Forelimb muscle (tissue), 1 donor: Measurements from ENCODE around the gene SIRT3. TPM values are rescaled to one million over a fixed set of nuclear protein-coding genes. Genes with fewer than 3 reads are reported as not detected.

Experiments used
- DNase-seq: peaks from one replicate; pipeline ENCODE4 v3.0.0-alpha.2; 2013; ENCODE audit warnings: low read depth
- polyA plus RNA-seq: library from polyadenylated mRNA; unstranded; fragments of 120-200 nt; gene quantifications from one replicate; pipeline ENCODE4 v1.2.1, GENCODE V29; 2013; ENCODE audit not compliant: insufficient read length

Gene SIRT3
- polyA plus RNA-seq: 24.4 TPM

- peak; percentile 46 for DNase-seq
These were observed at the start of gene SIRT3 for GRCh38 chr11:235997-236773. Gene SIRT3, minus strand, starts transcription at chr11:236342. Its CDS starts 14 bp downstream, at chr11:236328.

DNA sequence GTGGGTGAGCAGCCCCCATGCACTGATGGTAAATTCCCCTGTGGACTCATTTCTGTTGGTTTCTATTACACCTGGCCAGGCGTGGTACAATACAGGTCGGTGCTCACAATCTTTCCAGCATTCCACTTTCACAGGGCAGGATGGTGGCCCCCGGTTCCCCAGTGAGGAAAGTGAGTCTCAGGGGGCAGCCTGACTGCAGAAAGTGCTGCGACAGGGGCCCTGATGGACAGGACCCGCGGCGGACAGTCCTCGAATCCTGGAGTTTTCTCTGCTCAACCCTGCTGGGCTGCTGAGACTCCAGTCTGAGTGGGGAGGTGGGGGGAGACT, 49.7 kb upstream of the SIRT3 start:
- DNase-seq: no peak

DNA sequence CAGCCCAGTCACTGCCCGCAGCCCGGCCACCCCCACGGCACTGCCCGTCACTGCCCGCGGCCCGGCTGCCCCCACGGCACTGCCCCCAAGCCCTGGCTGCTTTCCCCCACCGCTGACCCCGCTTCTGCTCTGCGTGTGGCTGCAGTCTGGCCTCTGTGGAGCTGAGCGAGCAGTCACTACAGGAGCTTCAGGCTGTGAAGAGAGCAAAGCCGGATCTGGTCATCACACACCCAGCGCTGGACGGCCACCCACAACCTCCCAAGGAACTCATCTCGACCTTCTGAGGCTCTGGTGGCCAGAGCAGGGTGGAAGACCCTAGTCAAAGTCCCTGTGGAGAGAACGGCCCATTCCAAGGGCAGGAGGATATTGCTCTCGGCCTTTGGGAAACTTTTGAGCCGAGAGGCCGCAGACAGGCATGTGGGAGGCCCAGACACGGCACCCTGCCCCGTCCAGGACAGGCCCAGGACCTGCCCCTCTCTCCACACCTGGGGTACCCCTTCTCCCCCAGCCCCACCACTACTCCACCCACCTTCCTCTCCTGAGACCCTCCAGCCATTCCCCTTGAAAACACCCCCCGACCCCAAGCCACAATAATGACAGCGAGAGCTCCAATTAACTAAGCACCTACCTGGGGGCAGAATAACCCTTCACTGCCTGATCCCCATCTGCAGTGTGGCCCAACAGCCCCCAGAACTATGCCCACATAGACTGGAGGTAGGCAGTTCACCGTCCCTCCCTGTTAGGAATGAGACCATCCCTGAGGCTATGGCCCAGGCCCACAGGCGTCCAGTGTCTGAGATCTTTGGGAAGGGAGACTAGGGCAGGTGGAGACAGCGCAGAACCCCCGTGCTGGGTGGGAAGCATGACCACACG, 49.1 kb upstream of the SIRT3 start:
- no peak for DNase-seq

DNA sequence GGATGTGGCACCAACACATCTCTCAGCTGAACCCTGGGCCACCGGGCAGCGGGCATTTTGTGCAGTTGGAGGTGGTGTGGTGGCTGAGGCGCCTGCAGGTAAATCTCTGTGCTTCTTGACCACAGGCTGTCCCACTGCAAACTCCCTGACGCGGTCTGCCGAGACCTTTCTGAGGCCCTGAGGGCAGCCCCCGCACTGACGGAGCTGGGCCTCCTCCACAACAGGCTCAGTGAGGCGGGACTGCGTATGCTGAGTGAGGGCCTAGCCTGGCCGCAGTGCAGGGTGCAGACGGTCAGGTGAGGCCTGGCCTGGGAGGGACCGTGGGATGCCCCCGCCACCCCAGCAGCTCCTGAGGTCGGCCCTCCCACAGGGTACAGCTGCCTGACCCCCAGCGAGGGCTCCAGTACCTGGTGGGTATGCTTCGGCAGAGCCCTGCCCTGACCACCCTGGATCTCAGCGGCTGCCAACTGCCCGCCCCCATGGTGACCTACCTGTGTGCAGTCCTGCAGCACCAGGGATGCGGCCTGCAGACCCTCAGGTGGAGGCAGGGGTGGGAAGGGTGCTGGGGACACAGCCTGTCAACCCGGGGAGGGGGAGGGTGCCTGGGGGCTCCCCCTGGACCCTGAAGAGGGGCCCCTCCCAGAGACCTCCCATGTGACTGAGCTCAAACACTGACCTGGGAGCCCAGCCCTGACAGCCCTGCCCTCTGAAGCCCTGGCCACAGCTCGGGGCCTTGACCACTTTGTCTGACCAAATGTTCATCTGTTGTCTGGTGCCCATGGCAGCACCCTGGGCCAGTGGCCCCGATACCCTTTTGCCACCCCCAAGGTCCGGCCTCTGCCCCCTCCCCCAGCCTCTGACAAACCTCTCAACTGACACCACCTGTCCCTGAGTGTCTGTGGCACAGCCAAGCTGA, 48.2 kb upstream of the SIRT3 start:
- no peak for DNase-seq

GRCh38 chr11:283405-284104, 47.4 kb upstream of the SIRT3 start:
- DNase-seq: no peak

GRCh38 chr11:282630-283360, 46.7 kb upstream of the SIRT3 start:
- DNase-seq: no peak

DNA sequence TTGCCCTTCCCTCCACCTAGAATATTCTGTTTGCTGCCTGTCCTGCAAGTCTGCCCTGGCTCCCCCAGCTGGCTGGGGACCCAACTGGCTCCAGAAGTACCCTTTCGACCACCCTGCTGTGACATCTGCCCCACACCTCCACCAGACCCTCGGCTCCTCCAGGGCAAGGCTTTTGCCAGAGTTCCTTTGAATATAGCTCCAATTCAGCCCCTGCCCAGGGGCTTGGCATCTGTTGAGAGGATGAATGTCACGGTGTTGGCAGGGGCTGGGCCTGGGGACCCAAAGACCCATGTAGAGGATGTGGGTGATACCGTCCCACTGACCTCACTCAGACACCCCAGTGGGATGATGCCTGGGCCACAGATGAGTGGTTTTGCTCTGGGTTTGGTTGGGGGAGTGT, 46.0 kb upstream of the SIRT3 start:
- no peak for DNase-seq

- no peak for DNase-seq
These were observed 45.5 kb upstream of the SIRT3 start for GRCh38 chr11:281486-282161.

DNA sequence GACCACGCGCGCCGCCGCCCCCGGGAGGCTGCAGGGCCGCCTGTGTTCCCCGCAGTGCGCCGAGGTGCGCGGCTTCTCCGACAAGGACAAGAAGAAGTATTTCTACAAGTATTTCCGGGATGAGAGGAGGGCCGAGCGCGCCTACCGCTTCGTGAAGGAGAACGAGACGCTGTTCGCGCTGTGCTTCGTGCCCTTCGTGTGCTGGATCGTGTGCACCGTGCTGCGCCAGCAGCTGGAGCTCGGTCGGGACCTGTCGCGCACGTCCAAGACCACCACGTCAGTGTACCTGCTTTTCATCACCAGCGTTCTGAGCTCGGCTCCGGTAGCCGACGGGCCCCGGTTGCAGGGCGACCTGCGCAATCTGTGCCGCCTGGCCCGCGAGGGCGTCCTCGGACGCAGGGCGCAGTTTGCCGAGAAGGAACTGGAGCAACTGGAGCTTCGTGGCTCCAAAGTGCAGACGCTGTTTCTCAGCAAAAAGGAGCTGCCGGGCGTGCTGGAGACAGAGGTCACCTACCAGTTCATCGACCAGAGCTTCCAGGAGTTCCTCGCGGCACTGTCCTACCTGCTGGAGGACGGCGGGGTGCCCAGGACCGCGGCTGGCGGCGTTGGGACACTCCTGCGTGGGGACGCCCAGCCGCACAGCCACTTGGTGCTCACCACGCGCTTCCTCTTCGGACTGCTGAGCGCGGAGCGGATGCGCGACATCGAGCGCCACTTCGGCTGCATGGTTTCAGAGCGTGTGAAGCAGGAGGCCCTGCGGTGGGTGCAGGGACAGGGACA, 44.8 kb upstream of the SIRT3 start:
- DNase-seq: no peak

GRCh38 chr11:279966-280705, 44.0 kb upstream of the SIRT3 start:
- DNase-seq: no peak

DNA sequence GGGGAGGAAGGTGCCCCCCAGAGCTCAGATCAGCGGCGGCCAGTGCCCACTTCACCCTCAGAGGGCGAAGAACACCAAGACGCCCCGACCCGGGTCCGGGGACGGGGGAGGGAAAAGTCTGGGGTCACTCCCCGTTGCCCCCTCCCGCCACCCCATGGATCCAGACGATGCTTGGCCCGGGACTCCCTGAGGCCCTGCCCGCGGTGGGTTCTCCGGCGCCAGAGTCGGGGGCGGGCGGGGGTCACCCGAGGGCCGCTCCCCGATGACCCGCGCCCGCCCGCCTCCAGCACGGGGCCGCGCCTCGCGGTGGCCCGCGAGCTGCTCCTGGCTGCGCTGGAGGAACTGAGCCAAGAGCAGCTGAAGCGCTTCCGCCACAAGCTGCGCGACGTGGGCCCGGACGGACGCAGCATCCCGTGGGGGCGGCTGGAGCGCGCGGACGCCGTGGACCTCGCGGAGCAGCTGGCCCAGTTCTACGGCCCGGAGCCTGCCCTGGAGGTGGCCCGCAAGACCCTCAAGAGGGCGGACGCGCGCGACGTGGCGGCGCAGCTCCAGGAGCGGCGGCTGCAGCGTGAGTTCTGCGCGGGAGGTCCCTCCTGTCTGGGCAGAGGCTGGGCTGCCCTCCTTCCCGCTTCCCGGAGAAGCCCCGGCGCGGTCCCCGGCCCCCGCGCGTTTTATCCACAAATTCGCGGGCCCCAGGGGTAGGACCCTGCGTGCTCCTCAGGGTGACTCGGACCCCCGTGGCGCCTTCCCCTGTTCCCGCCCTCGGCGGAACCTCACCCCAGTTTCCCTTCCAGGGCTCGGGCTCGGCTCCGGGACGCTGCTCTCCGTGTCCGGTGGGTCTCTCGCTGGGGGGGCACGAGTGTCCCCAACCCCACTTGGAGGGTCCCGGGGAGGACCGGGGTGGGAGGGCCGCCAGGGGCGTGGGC, 43.2 kb upstream of the SIRT3 start:
- no peak for DNase-seq

DNA sequence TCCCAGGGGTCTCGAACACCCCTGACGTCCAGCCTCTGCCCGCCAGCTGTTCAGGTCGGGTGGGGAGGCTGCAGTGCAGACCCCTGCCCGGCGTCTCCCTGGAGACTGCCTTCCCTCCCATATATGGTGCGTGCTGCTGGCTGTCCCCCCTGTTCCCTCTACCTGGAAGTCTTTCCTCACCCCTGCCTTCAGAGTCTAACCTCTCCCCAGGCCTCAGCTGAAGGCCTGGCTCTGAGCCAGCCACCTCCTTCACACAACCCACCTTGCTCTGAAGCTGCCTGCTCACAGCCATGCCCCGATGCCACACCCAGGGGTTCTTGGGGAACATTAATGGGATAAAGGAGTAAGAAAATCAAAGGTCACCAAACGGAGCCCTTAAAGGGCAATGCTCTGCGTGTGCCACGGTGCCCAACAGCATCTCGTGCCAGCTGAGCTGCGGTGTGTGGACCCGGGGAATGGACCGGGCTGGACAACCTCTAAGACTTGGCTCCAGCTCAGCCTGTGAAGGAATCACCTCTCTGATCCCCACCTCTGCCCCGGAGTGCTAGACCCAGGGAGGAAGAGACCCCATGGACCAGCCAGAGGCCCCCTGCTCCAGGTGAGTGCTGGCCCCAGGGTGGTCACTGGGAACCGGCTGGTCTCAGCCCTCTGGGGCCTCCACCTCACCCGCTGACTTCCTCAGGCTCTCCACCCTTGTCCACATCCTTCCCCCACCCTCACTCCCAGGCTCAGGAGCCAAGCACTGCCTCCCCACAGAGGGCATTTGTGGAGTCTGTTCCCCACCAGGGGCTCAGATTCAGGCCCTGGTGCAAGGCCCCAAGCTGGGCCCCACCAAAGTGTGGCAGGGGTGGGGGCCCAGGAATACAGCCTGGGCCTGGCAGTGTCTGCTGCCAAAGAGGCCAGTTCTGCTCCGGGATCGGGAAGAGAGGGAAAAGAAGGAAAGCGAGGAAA, 42.1 kb upstream of the SIRT3 start, which contains the start of gene NLRP6:
Gene NLRP6 (plus strand): TSS at position 407 of the 951 bp plus-strand sequence. CDS start 163 bp downstream, at position 570.
- no peak for DNase-seq

GRCh38 chr11:276219-276618, 40.1 kb upstream of the SIRT3 start:
- DNase-seq: no peak

DNA sequence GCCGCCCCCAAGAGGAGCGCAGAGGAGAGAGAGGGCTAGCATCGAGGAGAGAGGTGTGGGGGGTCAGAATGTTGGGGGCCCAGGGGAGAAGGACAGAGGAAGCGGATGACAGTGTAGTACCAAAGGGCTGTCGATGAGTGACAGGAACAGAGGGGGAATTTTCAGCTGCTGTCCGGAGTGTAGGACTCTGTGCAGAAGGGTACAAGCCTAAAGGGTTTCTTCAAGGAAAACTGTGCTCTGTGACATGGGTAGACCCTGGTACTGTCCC, 36.7 kb upstream of the SIRT3 start:
- no peak for DNase-seq

DNA sequence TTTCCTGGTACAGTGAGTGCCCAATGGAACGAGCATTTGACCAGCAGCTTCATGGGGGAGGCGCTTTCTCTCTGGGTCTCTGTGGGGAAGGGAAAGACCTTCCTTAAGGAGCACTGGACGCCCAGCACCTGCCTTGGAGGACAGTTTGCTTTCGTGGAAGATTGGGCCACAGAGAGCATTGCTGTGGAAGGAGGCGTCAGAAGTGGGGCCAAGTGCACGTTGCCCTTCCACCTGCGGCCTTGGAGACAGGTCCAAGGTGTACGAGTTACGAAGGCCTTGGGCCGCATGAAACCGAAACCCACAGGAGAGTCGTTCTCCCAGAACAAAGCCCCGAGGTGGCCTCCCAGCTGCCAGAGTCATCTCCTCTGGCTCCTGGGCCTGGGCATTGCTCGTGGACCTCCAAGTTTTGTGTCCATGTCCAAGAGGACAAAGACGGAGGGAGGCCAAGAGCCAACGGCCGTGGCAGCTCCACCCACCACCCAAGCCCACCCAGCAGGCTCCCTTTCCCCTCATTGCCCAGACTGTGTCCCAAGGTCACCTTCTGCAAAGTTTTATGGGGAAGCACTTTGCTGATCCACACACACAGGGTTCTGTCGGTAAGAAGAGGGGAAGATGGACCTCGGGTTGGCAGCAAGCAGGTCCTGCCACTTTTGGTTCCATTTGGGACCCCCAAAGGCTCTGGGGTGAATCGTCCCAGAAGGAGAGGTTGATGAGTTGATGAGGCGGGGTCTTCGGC, 36.2 kb upstream of the SIRT3 start:
- no peak for DNase-seq

DNA sequence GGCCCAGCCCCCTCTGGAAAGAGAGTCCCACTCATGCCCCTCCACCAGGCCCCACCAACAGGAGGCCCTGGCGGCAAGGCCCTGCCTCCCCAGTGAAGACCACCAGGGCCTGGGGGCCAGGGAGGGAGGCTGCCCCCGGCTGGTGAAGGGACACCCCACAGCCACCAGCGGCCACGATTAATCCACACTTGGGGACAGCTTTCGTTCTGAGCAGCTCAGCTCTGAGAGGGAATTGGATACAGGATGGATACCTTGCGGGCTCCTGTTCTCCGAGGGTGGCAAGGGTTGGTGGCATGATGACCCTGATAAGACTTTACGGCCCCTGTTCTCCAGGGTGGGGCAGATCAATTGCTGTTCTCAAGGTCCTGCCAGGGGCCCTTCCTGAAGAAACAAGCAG, 35.2 kb upstream of the SIRT3 start:
- DNase-seq: no peak
